Left ventricle myocardium superior (tissue), 1 donor: ENCODE measurements around the gene LOXL3. TPM values are rescaled to one million over a fixed set of nuclear protein-coding genes. Genes with fewer than 3 reads are reported as not detected.

Experiments used
- ATAC-seq: fragments of 200-7000 bp; cut with Tn5 transposase; one replicate; pipeline ENCODE4 v1.9.1; 2020; ENCODE audit warnings: mild to moderate bottlenecking, moderate library complexity
- DNase-seq: peaks from one replicate; pipeline ENCODE4 v3.0.0-alpha.2; 2020
- intact Hi-C: fragments of 100-400 bp; cut with micrococcal nuclease; formaldehyde crosslinking; loops from one replicate; pipeline ENCODE4 v1.11.0; 2022
- long read RNA-seq: library from polyadenylated mRNA; unstranded; transcript quantifications from one replicate; pipeline ENCODE4 v2.0.0, GENCODE V29; 2021
- total RNA-seq: library from RNA; stranded (reverse); fragmentation: NEBNext Ultra II Directional; extraction: Animal tissue kit (Norgen Biotek cat#: 25700); gene quantifications from one replicate; pipeline ENCODE4 v1.2.1, GENCODE V29; 2021
- donor health status: DM: no; HTN: yes; CAD: no; lungs with severe emphysema.

LOXL3 gene
- 2.6 TPM for total RNA-seq
- long read RNA-seq, partial matches to known transcripts, result 2 of 4 reads
- long read RNA-seq, other reads (novel, unspliced or antisense), result 0 of 4 reads

GRCh38 chr2:74553892-74554819 lies at the start of gene LOXL3, which contains the start of gene DOK1:
Gene LOXL3, minus strand, starts transcription at chr2:74553942. Its CDS starts 1,308 bp downstream, at chr2:74552634.
Gene DOK1, plus strand, starts transcription at chr2:74554720. Its CDS starts 35 bp downstream, at chr2:74554755.
- intact Hi-C loops, result no loop called here
- DNase-seq (peak; percentile 94), ATAC-seq (peak; percentile 89)

GRCh38 chr2:74602586-74603281 lies 49.0 kb upstream of the LOXL3 start:
- intact Hi-C loops, result no loop called here
- DNase-seq (no peak), ATAC-seq (no peak)

- intact Hi-C loops, result no loop called here
- no peak for ATAC-seq
- no peak for DNase-seq
Measured at GRCh38 chr2:74599676-74600075, 45.9 kb upstream of the LOXL3 start.

GRCh38 chr2:74597410-74597809 lies 43.7 kb upstream of the LOXL3 start:
- intact Hi-C loops, result no loop called here
- no peak for DNase-seq
- no peak for ATAC-seq

GRCh38 chr2:74596584-74596983 lies 42.8 kb upstream of the LOXL3 start:
- intact Hi-C loops, result no loop called here
- ATAC-seq (no peak), DNase-seq (no peak)

- DNase-seq, result no peak
- ATAC-seq, result no peak
- intact Hi-C loops, result no loop called here
Measured at GRCh38 chr2:74593826-74594772, 40.4 kb upstream of the LOXL3 start.

- intact Hi-C loops, result loop anchor here (5.0 kb wide), 2 partner anchors 86 to 106 kb away; partner anchors contain the start of genes CCDC142 and TTC31
- no peak for ATAC-seq
- DNase-seq, result no peak
Measured at GRCh38 chr2:74588664-74589063, 34.9 kb upstream of the LOXL3 start.

- intact Hi-C loops, result loop anchor here (5.0 kb wide), 2 partner anchors 85 to 105 kb away; partner anchors contain the start of genes CCDC142 and TTC31
- peak; percentile 91 for ATAC-seq
- peak; percentile 60 for DNase-seq
Measured at GRCh38 chr2:74587664-74588277, 34.0 kb upstream of the LOXL3 start.

GRCh38 chr2:74585406-74586185 lies 31.9 kb upstream of the LOXL3 start:
- no peak for ATAC-seq
- intact Hi-C loops, result loop anchor here (5.0 kb wide), 2 partner anchors 83 to 103 kb away; partner anchors contain the start of genes CCDC142 and TTC31
- DNase-seq, result peak; percentile 56

GRCh38 chr2:74584088-74584645 lies 30.4 kb upstream of the LOXL3 start:
- intact Hi-C loops, result no loop called here
- no peak for ATAC-seq
- no peak for DNase-seq

GRCh38 chr2:74583504-74583903 lies 29.8 kb upstream of the LOXL3 start:
- intact Hi-C loops, result no loop called here
- DNase-seq, result no peak
- no peak for ATAC-seq

GRCh38 chr2:74582184-74582583 lies 28.4 kb upstream of the LOXL3 start:
- ATAC-seq (no peak), DNase-seq (no peak)
- intact Hi-C loops, result no loop called here

GRCh38 chr2:74581463-74581862 lies 27.7 kb upstream of the LOXL3 start:
- ATAC-seq (no peak), DNase-seq (no peak)
- intact Hi-C loops, result no loop called here

GRCh38 chr2:74578408-74578807 lies 24.7 kb upstream of the LOXL3 start:
- intact Hi-C loops, result no loop called here
- DNase-seq (no peak), ATAC-seq (no peak)

GRCh38 chr2:74577448-74577847 lies 23.7 kb upstream of the LOXL3 start:
- ATAC-seq (peak; percentile 89), DNase-seq (no peak)
- intact Hi-C loops, result no loop called here

- DNase-seq (no peak), ATAC-seq (peak; percentile 88)
- intact Hi-C loops, result no loop called here
Measured at GRCh38 chr2:74576863-74577229, 23.1 kb upstream of the LOXL3 start.

- intact Hi-C loops, result no loop called here
- DNase-seq (no peak), ATAC-seq (no peak)
Measured at GRCh38 chr2:74576211-74576862, 22.6 kb upstream of the LOXL3 start.
